Glutamatergic neuron (in vitro differentiated cells): ENCODE measurements around the gene MAP3K12. TPM values are rescaled to one million over a fixed set of nuclear protein-coding genes. Genes with fewer than 3 reads are reported as not detected.

Experiments used
- DNase-seq: peaks from one replicate; pipeline ENCODE4 v3.0.0; 2022
- H3K27ac Mint-ChIP-seq: one replicate; pipeline ENCODE4 v1.8.0; 2020; ENCODE audit warnings: mild to moderate bottlenecking, mixed read lengths, inconsistent platforms; ENCODE audit not compliant: unreplicated experiment
- H3K27me3 Mint-ChIP-seq: one replicate; pipeline ENCODE4 v1.8.0; 2020; ENCODE audit warnings: mild to moderate bottlenecking, moderate library complexity, mixed read lengths, inconsistent platforms; ENCODE audit not compliant: unreplicated experiment
- H3K36me3 Mint-ChIP-seq: one replicate; pipeline ENCODE4 v1.8.0; 2020; ENCODE audit warnings: mild to moderate bottlenecking, mixed read lengths, inconsistent platforms; ENCODE audit not compliant: unreplicated experiment
- H3K4me1 Mint-ChIP-seq: one replicate; pipeline ENCODE4 v1.8.0; 2020; ENCODE audit warnings: mild to moderate bottlenecking, low read depth, mixed read lengths, inconsistent platforms; ENCODE audit not compliant: unreplicated experiment
- H3K4me3 Mint-ChIP-seq: one replicate; pipeline ENCODE4 v1.8.0; 2020; ENCODE audit warnings: mild to moderate bottlenecking, mixed read lengths, inconsistent platforms; ENCODE audit not compliant: unreplicated experiment
- H3K9me3 Mint-ChIP-seq: one replicate; pipeline ENCODE4 v1.8.0; 2020; ENCODE audit warnings: mild to moderate bottlenecking, moderate library complexity, mixed read lengths, inconsistent platforms; ENCODE audit not compliant: unreplicated experiment
- total RNA-seq: library from RNA; stranded (reverse); fragmentation: NEBNext Ultra II Directional; extraction: Animal tissue kit (Norgen Biotek cat#: 25700); gene quantifications from one replicate; pipeline ENCODE4 v1.2.1, GENCODE V29; 2021; ENCODE audit not compliant: unreplicated experiment
- TF ChIP-seq, protein P1 (sequence below): fragments of 200-600 bp; sonication (generic); IDR thresholded peaks from one replicate; pipeline ENCODE4 v1.5.0; 2021; ENCODE audit not compliant: partially characterized antibody, unreplicated experiment

Gene MAP3K12
- total RNA-seq, 1 donor from 2014 or later: 94.2 TPM

DNA sequence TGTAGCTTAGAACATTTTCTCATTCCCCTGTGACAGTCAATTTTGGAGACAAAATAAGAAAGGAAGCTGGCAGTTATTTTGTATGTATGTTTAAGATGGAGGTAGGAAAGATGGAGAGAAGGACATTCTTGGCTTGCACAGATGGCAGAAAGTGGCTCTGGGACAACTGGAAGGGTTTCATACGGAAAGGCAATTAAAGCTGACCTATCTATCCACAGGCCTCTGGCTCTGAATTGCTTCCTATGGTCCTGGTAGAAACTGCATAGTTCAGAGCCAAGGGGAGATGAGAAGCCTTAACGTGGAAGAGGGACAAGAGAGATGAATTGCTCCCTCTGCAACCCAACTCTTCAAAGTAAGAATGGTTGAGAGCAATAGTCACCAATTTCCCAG lies 16.0 kb upstream of the MAP3K12 start:
- Mint-ChIP-seq H3K4me1 (peaks cover 19% of the 10 kb centered on the region), H3K9me3 (peaks cover 4% of the 10 kb centered on the region), H3K27me3 (peaks cover 5% of the 10 kb centered on the region), H3K36me3 (peaks cover 4% of the 10 kb centered on the region), H3K4me3 (peak overlapping the region; percentile 9), H3K27ac (peak overlapping the region; percentile 90)
- TF ChIP-seq, protein P1, sequence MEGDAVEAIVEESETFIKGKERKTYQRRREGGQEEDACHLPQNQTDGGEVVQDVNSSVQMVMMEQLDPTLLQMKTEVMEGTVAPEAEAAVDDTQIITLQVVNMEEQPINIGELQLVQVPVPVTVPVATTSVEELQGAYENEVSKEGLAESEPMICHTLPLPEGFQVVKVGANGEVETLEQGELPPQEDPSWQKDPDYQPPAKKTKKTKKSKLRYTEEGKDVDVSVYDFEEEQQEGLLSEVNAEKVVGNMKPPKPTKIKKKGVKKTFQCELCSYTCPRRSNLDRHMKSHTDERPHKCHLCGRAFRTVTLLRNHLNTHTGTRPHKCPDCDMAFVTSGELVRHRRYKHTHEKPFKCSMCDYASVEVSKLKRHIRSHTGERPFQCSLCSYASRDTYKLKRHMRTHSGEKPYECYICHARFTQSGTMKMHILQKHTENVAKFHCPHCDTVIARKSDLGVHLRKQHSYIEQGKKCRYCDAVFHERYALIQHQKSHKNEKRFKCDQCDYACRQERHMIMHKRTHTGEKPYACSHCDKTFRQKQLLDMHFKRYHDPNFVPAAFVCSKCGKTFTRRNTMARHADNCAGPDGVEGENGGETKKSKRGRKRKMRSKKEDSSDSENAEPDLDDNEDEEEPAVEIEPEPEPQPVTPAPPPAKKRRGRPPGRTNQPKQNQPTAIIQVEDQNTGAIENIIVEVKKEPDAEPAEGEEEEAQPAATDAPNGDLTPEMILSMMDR: no peak
- no peak for DNase-seq

DNA sequence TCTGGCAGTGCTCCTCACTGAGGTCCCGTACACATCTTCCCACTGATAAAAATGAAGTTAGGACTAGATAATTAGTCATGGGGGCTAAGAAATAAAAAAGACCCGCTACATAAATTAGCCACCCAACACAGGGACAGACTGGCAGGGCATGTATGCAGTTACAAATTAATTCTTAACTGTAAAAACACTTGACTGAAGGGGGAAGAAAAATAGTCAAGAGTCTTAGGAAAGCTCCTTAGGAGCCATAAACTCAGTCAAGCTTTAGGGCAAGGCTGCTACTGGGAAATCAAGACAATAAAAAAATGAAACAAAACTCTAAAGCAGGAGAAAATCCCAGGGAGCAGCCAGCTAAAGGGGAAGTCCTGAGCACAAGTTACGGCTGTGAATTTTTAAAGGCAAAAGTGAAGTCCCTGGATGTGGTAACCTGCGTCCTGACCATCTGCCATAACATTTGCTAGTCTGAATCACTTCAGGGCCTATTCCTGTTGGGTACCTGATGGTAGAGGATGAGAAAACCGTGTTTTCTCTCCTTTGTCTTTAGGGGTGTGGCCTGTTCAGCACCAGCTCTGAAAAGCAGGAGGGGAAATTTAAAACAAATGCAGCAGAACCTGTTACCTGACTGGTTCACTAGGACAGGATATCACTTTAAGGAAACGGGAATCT lies 15.5 kb upstream of the MAP3K12 start:
- peaks cover 4% of the 10 kb centered on the region for H3K36me3 Mint-ChIP-seq
- H3K4me1 Mint-ChIP-seq: peaks cover 19% of the 10 kb centered on the region
- no peak for DNase-seq
- H3K27ac Mint-ChIP-seq: peak overlapping the region; percentile 90
- peak overlapping the region; percentile 9 for H3K4me3 Mint-ChIP-seq
- peaks cover 4% of the 10 kb centered on the region for H3K9me3 Mint-ChIP-seq
- H3K27me3 Mint-ChIP-seq: peaks cover 5% of the 10 kb centered on the region
- TF ChIP-seq, protein P1: no peak

GRCh38 chr12:53513712-53514410 lies 14.6 kb upstream of the MAP3K12 start:
- H3K27me3 Mint-ChIP-seq: peaks cover 5% of the 10 kb centered on the region
- no peak overlapping the region for H3K27ac Mint-ChIP-seq
- TF ChIP-seq, protein P1: no peak
- peaks cover 4% of the 10 kb centered on the region for H3K36me3 Mint-ChIP-seq
- peaks cover 4% of the 10 kb centered on the region for H3K9me3 Mint-ChIP-seq
- peaks cover 23% of the 10 kb centered on the region for H3K4me1 Mint-ChIP-seq
- no peak for DNase-seq
- no peak overlapping the region for H3K4me3 Mint-ChIP-seq

DNA sequence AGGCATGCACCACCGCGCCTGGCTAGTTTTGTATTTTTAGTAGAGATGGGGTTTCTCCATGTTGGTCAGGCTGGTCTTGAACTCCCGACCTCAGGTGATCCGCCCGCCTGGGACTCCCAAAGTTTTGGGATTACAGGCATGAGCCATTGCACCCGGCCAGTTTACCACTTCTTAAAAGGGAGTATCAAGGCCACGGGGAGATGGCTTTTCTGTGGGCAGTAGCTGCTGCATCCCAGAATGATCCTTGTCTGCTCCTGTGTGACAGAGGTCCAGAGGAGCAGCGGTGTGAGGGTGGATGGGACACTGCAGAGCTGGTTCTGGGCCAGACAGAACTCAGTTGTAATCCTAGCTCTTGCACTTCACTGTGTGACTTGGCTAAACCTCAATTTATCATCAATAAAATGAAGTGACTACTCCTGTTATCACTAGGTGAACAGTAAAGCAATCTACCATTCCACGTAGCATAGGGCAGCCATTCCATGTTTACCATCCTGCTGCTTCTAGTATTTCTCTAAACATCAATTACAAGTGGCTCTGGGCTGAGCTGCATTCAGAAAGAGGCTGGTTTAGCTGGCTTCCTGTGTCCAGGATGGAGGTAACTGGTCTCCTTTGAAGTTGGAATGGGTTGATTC lies 11.0 kb upstream of the MAP3K12 start:
- no peak for DNase-seq
- H3K36me3 Mint-ChIP-seq: peaks cover 4% of the 10 kb centered on the region
- H3K4me1 Mint-ChIP-seq: peaks cover 15% of the 10 kb centered on the region
- H3K4me3 Mint-ChIP-seq: no peak overlapping the region
- H3K9me3 Mint-ChIP-seq: peaks cover 3% of the 10 kb centered on the region
- H3K27ac Mint-ChIP-seq: no peak overlapping the region
- peaks cover 5% of the 10 kb centered on the region for H3K27me3 Mint-ChIP-seq
- TF ChIP-seq, protein P1: no peak
